ENCODE data around the gene CTTN.

DNA sequence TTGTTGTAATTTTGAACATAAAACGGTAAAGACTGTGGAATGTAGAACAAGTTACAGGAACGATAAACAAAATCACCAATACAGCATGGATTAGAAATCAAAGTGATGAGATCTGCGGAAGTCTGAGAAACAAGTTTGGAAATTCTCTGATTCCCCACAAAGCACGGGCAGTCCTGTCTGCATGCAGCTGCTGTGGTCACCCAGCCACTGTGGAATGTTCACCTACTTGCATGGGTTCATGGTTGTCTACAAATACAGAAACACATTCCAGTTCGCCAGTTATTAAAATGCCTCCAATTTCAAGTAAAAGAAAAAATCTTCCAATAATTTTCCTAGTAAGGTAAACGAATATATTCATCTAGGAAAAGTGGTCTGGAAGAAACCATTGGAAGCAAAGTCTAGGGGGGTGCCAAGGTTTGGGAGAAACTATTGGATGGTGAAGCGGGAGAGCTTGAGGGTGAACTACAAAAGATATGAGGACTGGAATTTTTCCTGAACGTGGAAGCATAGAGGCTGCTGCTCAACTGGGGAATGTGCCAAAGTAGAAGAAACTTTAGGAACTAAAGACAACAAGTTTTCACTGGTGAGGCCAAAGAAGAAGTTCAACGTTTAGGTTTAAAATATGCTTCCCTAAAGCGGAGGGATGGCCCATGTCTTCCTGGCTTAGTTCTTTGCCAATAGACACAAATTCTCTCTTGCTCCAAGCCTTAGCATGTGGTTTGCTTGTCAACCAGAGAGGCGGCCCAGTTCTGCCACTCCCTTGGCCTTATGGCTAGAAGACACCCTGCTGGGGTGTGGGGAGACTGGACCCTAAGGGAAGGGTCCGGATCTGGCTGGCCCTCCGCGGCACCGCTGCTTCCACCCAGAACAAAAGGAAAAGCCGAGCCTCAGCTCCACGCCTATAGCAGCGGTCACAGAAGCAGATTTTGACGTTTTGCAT is 70.2 kb downstream of the CTTN start:
- TF ChIP-seq CTCF (IDR thresholded peaks at IDR 0.05; ENCODE audit: control extremely low read depth in 1 of 3, insufficient read depth in 1 of 3, low read depth in 1 of 3, low read length in 3 of 3) = no peak
- TF ChIP-seq SRF (IDR thresholded peaks at IDR 0.05; ENCODE audit: low read depth, low read length) = no peak
- no peak for TF ChIP-seq POLR2A (IDR thresholded peaks at IDR 0.05; ENCODE audit: control extremely low read depth in 1 of 2, low read depth in 2 of 2, low read length in 2 of 2)
- peak; percentile 70 for TF ChIP-seq JUND (IDR thresholded peaks at IDR 0.05; ENCODE audit: low read length)

Measured in H1 (cell line).